SH-SY5Y (cell line): ENCODE measurements around the gene INO80E.

Experiments used
- GATA2 ChIP-seq: IDR thresholded peaks from 2 replicates; pipeline ENCODE4 v1.6.1; 2011; ENCODE audit warnings: mild to moderate bottlenecking, low read depth, low read length
- GATA3 ChIP-seq: IDR thresholded peaks from 2 replicates; pipeline ENCODE4 v1.6.1; 2011; ENCODE audit warnings: low read depth, mild to moderate bottlenecking, low read length, moderate library complexity

DNA sequence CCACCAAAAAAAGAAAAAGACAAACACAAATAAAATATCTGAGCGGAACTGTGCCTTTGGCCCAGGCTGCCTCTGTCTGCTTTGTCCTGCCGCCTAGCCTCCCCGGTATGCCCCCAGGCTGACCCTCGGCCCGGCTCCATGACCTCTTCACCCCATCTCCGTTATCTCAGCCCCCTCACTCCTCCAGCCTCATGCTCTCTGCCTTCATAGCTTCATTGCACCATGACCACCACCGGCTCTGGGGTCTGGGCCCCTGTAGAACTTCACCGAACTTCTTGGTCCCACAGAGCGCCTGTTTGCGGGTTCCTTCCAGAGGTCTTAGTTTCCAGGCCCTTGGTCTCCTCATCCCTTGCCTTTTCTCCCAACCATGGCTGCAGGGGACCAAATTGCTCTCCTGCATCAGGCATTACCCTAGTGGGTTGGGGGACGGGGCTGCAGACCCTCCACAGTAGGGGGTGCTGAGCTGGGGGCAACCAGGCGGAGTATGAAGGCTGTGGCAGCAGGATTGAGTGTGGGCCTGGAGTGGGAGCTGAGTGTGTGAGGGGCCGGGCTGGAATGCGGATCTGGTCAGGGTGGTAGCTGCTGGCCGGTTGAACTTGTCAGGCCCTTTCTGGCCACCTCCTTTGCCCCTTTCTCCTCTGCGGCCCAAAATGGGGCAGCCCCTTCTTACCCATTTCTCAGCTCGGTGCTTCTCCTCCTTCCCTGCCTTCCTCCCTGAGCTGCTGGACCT lies 7.5 kb upstream of the INO80E start:
- TF ChIP-seq GATA2 (no peak), GATA3 (no peak)
